Lower lobe of right lung (tissue), 2 donors: Measurements from ENCODE around the gene ZEB2. TPM values are rescaled to one million over a fixed set of nuclear protein-coding genes. Genes with fewer than 3 reads are reported as not detected.

Experiments used
- ATAC-seq, 2 donors: fragments of 200-7000 bp; cut with Tn5 transposase; one replicate each; pipeline ENCODE4 v1.9.1; 2020 to 2022; ENCODE audit warnings: mild to moderate bottlenecking in 2 of 2, moderate library complexity in 2 of 2
- DNase-seq: peaks from one replicate; pipeline ENCODE4 v3.0.0-alpha.2; 2020
- H3K27ac ChIP-seq: fragments of 200-600 bp; one replicate; pipeline ENCODE4 v1.8.0; 2022
- H3K27me3 ChIP-seq: fragments of 200-600 bp; one replicate; pipeline ENCODE4 v1.8.0; 2022; ENCODE audit warnings: low read depth
- H3K36me3 ChIP-seq: fragments of 200-600 bp; one replicate; pipeline ENCODE4 v1.8.0; 2022; ENCODE audit warnings: mild to moderate bottlenecking
- H3K4me1 ChIP-seq: fragments of 200-600 bp; one replicate; pipeline ENCODE4 v1.8.0; 2022
- H3K4me3 ChIP-seq: fragments of 200-600 bp; one replicate; pipeline ENCODE4 v1.8.0; 2022; ENCODE audit warnings: mild to moderate bottlenecking
- H3K9me3 ChIP-seq: fragments of 200-600 bp; one replicate; pipeline ENCODE4 v1.8.0; 2022
- intact Hi-C: fragments of 100-400 bp; cut with DNase I; formaldehyde crosslinking; loops from one replicate; pipeline ENCODE4 v1.11.0; 2022
- total RNA-seq: library from RNA; stranded (reverse); fragmentation: NEBNext Ultra II Directional; extraction: Animal tissue kit (Norgen Biotek cat#: 25700); gene quantifications from one replicate; pipeline ENCODE4 v1.2.1, GENCODE V29; 2021
- TF ChIP-seq, protein P1 (sequence below): fragments of 200-600 bp; IDR thresholded peaks from one replicate; pipeline ENCODE4 v1.8.0; 2022; ENCODE audit warnings: antibody characterized with exemption, mild to moderate bottlenecking
- donor health status: DM: no; HTN: yes; CAD: no; lungs with severe emphysema.

The ZEB2 gene
- total RNA-seq, 1 donor from 2014 or later, result 220 TPM

DNA sequence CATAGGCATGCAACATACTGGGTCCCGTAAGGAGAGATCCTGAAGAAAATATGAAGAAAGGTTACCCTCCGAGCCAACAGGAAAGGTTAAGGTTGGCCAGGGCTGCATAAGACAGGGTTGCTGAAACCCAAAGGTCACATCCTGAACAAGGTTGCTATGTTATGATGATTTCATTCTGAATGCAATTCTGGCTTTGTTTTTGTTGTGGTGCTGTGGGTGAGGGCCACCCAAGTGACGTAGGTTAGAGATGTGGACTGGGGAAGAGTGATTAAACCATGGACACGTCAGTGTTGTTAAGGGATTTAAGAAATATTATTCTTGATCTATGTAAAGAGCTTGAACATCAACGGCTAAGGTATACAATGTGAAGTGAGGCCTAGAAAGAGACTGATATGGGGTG is 60.0 kb downstream of the ZEB2 start:
- H3K9me3 ChIP-seq, result no peaks in the 10 kb centered on the region
- DNase-seq, result no peak
- peaks cover 76% of the 10 kb centered on the region for H3K4me1 ChIP-seq
- peaks cover 7% of the 10 kb centered on the region for H3K36me3 ChIP-seq
- intact Hi-C loops, result no loop called here
- no peaks in the 10 kb centered on the region for H3K27me3 ChIP-seq
- ATAC-seq, result peak; percentile 55 to 63
- H3K27ac ChIP-seq, result peak overlapping the region; percentile 19
- no peak overlapping the region for H3K4me3 ChIP-seq
- TF ChIP-seq, protein P1, sequence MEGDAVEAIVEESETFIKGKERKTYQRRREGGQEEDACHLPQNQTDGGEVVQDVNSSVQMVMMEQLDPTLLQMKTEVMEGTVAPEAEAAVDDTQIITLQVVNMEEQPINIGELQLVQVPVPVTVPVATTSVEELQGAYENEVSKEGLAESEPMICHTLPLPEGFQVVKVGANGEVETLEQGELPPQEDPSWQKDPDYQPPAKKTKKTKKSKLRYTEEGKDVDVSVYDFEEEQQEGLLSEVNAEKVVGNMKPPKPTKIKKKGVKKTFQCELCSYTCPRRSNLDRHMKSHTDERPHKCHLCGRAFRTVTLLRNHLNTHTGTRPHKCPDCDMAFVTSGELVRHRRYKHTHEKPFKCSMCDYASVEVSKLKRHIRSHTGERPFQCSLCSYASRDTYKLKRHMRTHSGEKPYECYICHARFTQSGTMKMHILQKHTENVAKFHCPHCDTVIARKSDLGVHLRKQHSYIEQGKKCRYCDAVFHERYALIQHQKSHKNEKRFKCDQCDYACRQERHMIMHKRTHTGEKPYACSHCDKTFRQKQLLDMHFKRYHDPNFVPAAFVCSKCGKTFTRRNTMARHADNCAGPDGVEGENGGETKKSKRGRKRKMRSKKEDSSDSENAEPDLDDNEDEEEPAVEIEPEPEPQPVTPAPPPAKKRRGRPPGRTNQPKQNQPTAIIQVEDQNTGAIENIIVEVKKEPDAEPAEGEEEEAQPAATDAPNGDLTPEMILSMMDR, result no peak

DNA sequence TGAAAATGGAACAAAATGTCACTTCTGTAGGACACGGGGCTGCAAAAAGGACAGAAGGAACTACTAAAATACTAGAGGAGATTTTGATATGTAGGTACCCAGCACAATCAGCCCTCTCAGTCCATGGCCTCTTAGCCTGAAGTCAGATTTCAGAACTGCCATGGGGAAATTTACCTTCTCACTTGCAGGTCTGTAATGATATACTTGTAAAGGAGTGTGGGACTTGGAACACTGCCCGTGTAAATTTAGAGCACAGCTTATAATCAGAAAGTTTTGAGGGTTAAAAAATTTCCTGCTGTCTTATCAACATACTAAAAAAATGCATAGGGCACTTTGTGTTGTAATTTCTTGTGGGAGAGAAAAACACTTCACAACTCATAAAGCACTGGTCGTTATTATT is 60.6 kb downstream of the ZEB2 start:
- H3K27me3 ChIP-seq, result no peaks in the 10 kb centered on the region
- DNase-seq (no peak), ATAC-seq (no peak)
- peak overlapping the region; percentile 19 for H3K27ac ChIP-seq
- TF ChIP-seq, protein P1, result no peak
- peaks cover 83% of the 10 kb centered on the region for H3K4me1 ChIP-seq
- H3K4me3 ChIP-seq, result no peak overlapping the region
- H3K36me3 ChIP-seq, result peaks cover 5% of the 10 kb centered on the region
- intact Hi-C loops, result no loop called here
- H3K9me3 ChIP-seq, result no peaks in the 10 kb centered on the region

DNA sequence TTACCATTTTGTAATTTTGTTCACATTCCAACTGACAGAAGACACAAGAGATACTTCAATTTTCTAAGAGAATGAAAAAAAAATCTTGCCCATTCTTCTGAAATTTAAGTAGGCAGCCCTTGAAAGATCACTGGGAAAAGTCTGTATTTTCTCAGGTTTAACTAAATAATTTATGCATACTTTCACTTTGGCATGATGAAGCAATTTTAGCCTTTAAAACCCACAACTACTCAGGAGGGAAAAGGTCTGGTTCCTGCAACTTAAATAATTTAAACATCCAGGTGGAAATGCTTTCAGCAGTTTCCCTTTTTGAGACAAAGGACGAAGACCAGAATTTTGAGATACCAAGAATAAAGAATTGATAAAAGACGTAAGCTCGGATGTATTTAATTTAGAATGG is 61.4 kb downstream of the ZEB2 start:
- TF ChIP-seq, protein P1, result no peak
- ATAC-seq (no peak), DNase-seq (no peak)
- H3K4me3 ChIP-seq, result no peak overlapping the region
- intact Hi-C loops, result no loop called here
- peaks cover 89% of the 10 kb centered on the region for H3K4me1 ChIP-seq
- no peaks in the 10 kb centered on the region for H3K36me3 ChIP-seq
- H3K27ac ChIP-seq, result peak overlapping the region; percentile 19
- no peaks in the 10 kb centered on the region for H3K9me3 ChIP-seq
- no peaks in the 10 kb centered on the region for H3K27me3 ChIP-seq

DNA sequence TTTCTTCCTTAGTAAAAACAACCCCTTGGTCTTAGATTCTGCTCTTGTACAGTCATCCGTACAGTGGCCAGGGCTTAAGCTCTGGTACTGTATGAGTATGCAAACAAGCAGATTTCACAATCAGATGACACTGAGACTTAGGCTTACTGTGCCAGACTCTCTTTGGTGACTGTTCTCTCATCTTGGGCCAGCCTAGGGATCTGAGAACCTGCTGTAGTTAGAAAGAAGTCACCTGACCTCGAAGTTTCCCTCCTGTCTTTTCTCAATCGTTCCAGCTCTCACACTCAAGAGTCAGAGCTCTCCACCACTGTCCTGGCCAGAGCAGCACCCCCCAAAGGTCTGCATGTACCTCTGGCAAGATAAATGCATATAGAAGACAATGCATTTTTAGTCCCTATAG is 63.2 kb downstream of the ZEB2 start:
- no peak for DNase-seq
- Histone ChIP-seq H3K9me3 (no peaks in the 10 kb centered on the region), H3K4me1 (peaks cover 94% of the 10 kb centered on the region), H3K4me3 (no peak overlapping the region), H3K36me3 (no peaks in the 10 kb centered on the region), H3K27ac (no peak overlapping the region), H3K27me3 (no peaks in the 10 kb centered on the region)
- intact Hi-C loops, result no loop called here
- TF ChIP-seq, protein P1, result no peak
- peak; percentile 73 to 88 for ATAC-seq

DNA sequence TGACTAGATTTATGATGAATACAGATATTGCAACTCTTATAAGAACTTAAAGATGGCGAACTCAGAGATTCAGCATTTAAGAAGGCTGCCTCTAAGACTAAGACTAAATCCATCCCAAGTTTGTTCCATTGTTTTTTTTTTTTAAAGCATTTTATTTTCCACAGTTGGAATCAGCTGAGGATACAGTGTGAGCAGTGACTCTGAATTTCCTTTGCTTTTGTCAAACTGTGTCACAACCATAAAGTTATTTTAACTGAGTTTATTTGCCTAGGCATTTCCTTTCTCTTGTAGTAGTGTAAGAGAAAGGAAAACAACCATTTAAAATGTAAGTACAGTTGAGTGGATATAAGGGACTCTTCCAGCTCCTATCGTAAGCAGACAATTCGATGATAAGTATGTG is 63.9 kb downstream of the ZEB2 start:
- Histone ChIP-seq H3K36me3 (no peaks in the 10 kb centered on the region), H3K4me1 (peaks cover 90% of the 10 kb centered on the region), H3K9me3 (no peaks in the 10 kb centered on the region), H3K27me3 (no peaks in the 10 kb centered on the region), H3K27ac (no peak overlapping the region), H3K4me3 (no peak overlapping the region)
- no peak for DNase-seq
- ATAC-seq, result no peak
- intact Hi-C loops, result no loop called here
- TF ChIP-seq, protein P1, result no peak
